ENCODE measurements around the gene AMBRA1.
"Not testable (repeated sequence)": the region's sequence is repeated elsewhere in the genome, so short reads cannot be mapped to it uniquely, and the experiment has no call there.

AMBRA1 gene

GRCh38 chr11:46616551-46617133 lies 22.8 kb upstream of the AMBRA1 start:
- FAIRE-seq, result no peak

GRCh38 chr11:46615756-46616155 lies 21.9 kb upstream of the AMBRA1 start:
- no peak for FAIRE-seq

- FAIRE-seq, result no peak
Observed at GRCh38 chr11:46612326-46612725, 18.5 kb upstream of the AMBRA1 start.

- FAIRE-seq, result no peak
Observed at GRCh38 chr11:46611526-46612304, 17.9 kb upstream of the AMBRA1 start.

GRCh38 chr11:46609386-46609785 lies 15.6 kb upstream of the AMBRA1 start:
- no peak for FAIRE-seq

- no peak for FAIRE-seq
Observed at GRCh38 chr11:46607516-46607915, 13.7 kb upstream of the AMBRA1 start.

- no peak for FAIRE-seq
Observed at GRCh38 chr11:46604796-46605195, 11.0 kb upstream of the AMBRA1 start.

- no peak for FAIRE-seq
Observed at GRCh38 chr11:46603704-46604308, 10.0 kb upstream of the AMBRA1 start.

- FAIRE-seq, result no peak
Observed at GRCh38 chr11:46601129-46601528, 7.3 kb upstream of the AMBRA1 start.

GRCh38 chr11:46600194-46600960 lies 6.6 kb upstream of the AMBRA1 start:
- FAIRE-seq, result no peak

- no peak for FAIRE-seq
Observed at GRCh38 chr11:46599340-46600193, 5.7 kb upstream of the AMBRA1 start.

- FAIRE-seq, result no peak
Observed at GRCh38 chr11:46597609-46598219, 3.9 kb upstream of the AMBRA1 start.

- FAIRE-seq, result no peak
Observed at GRCh38 chr11:46597155-46597554, 3.3 kb upstream of the AMBRA1 start.

GRCh38 chr11:46594785-46595184 lies 962 bp upstream of the AMBRA1 start:
- no peak for FAIRE-seq

- no peak for FAIRE-seq
Observed at GRCh38 chr11:46594374-46594700, 514 bp upstream of the AMBRA1 start.

- FAIRE-seq, result no peak
Observed at GRCh38 chr11:46590740-46591605, 2.9 kb downstream of the AMBRA1 start.

GRCh38 chr11:46588915-46589314 lies 4.9 kb downstream of the AMBRA1 start:
- no peak for FAIRE-seq

- FAIRE-seq, result no peak
Observed at GRCh38 chr11:46588131-46588530, 5.7 kb downstream of the AMBRA1 start.

GRCh38 chr11:46583513-46583912 lies 10.3 kb downstream of the AMBRA1 start:
- FAIRE-seq, result not testable (repeated sequence)

- no peak for FAIRE-seq
Observed at GRCh38 chr11:46582588-46582987, 11.2 kb downstream of the AMBRA1 start.

GRCh38 chr11:46577058-46577457 lies 16.8 kb downstream of the AMBRA1 start:
- no peak for FAIRE-seq

Measured in G401.6 (cell line).